A549 (cell line): Measurements from ENCODE around the gene NFKBIZ.

Source experiments
- MAFK ChIP-seq: fragments of 450-650 bp; IDR thresholded peaks from 2 replicates; pipeline ENCODE4 v1.6.1; 2014; ENCODE audit not compliant: partially characterized antibody
- MAX ChIP-seq: IDR thresholded peaks from 2 replicates; pipeline ENCODE4 v1.6.1; 2012
- POLR2A ChIP-seq: IDR thresholded peaks from 2 replicates; pipeline ENCODE4 v1.6.1; 2012; ENCODE audit warnings: mild to moderate bottlenecking, low read length

GRCh38 chr3:101842245-101842934 lies 6.9 kb upstream of the NFKBIZ start:
- TF ChIP-seq MAX (peak; percentile 30; the same call in 1 of the 2 replicates), MAFK (no peak), POLR2A (no peak)
